Measurements from ENCODE around the gene BLM.

DNA sequence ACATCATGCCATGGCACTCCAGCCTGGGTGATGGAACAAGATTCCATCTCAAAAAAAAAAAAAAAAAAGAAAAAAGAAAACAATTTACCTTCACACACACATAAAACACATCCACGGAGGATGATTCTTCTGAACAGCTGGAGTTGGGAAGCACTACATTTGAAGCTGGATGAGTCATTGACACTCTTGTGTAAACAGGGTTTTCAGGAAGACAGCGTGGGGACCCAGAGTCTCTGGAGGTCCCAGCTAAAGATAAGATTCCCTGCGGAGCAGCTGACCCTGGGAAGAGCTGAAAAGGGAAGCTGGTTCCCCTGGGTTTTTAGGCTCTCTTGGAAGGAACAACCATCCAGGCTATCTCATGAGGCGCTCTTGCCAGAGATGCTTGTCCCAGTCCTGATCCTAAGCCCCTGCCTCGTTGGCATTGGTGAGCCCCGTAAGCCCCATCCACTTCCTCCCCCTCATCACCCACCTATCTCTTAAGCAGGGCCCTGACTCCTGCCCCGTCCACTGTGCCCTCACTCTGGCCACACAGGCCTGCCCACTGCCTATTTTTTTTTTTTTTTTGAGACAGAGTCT lies 119.2 kb downstream of the BLM start:
- TF ChIP-seq, protein P1, sequence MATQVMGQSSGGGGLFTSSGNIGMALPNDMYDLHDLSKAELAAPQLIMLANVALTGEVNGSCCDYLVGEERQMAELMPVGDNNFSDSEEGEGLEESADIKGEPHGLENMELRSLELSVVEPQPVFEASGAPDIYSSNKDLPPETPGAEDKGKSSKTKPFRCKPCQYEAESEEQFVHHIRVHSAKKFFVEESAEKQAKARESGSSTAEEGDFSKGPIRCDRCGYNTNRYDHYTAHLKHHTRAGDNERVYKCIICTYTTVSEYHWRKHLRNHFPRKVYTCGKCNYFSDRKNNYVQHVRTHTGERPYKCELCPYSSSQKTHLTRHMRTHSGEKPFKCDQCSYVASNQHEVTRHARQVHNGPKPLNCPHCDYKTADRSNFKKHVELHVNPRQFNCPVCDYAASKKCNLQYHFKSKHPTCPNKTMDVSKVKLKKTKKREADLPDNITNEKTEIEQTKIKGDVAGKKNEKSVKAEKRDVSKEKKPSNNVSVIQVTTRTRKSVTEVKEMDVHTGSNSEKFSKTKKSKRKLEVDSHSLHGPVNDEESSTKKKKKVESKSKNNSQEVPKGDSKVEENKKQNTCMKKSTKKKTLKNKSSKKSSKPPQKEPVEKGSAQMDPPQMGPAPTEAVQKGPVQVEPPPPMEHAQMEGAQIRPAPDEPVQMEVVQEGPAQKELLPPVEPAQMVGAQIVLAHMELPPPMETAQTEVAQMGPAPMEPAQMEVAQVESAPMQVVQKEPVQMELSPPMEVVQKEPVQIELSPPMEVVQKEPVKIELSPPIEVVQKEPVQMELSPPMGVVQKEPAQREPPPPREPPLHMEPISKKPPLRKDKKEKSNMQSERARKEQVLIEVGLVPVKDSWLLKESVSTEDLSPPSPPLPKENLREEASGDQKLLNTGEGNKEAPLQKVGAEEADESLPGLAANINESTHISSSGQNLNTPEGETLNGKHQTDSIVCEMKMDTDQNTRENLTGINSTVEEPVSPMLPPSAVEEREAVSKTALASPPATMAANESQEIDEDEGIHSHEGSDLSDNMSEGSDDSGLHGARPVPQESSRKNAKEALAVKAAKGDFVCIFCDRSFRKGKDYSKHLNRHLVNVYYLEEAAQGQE (IDR thresholded peaks at IDR 0.05; ENCODE audit: insufficient read depth in 1 of 2, low read depth in 2 of 2, low read length in 2 of 2) = no peak
- TF ChIP-seq SIN3A (IDR thresholded peaks at IDR 0.05; ENCODE audit: borderline replicate concordance, insufficient read depth, low read length) (peak; percentile 68; the same call in 1 of the 2 replicates), POLR2AphosphoS5 (IDR thresholded peaks at IDR 0.05; ENCODE audit: low read depth, low read length) (no peak), TAF1 (IDR thresholded peaks at IDR 0.05; ENCODE audit: borderline replicate concordance, insufficient read depth, low read length) (no peak)
